Ascending aorta (tissue), 2 donors: Measurements from ENCODE around the gene GAB2. TPM values are rescaled to one million over a fixed set of nuclear protein-coding genes. Genes with fewer than 3 reads are reported as not detected.

ENCODE experiments used
- DNase-seq, 2 donors: peaks; one replicate each; pipeline ENCODE4 v3.0.0-alpha.2; 2019; ENCODE audit warnings: low spot score in 2 of 2
- H3K27ac ChIP-seq, 2 donors: fragments of 200-600 bp; sonication (generic); one replicate each; pipeline ENCODE4 v1.5.1; 2016 to 2017; ENCODE audit warnings: mild to moderate bottlenecking in 1 of 2
- H3K27me3 ChIP-seq: fragments of 200-600 bp; sonication (generic); one replicate; pipeline ENCODE4 v1.5.1; 2017
- H3K36me3 ChIP-seq, 2 donors: fragments of 200-600 bp; sonication (generic); one replicate each; pipeline ENCODE4 v1.5.1; 2016
- H3K4me1 ChIP-seq, 2 donors: fragments of 200-600 bp; sonication (generic); one replicate each; pipeline ENCODE4 v1.5.1; 2016 to 2017; ENCODE audit warnings: mild to moderate bottlenecking in 1 of 2
- H3K4me3 ChIP-seq, 2 donors: fragments of 200-600 bp; sonication (generic); one replicate each; pipeline ENCODE4 v1.5.1; 2016 to 2017; ENCODE audit warnings: mild to moderate bottlenecking in 1 of 2
- H3K9me3 ChIP-seq, 2 donors: fragments of 200-600 bp; sonication (generic); one replicate each; pipeline ENCODE4 v1.5.1; 2016
- intact Hi-C: fragments of 100-400 bp; cut with DNase I; formaldehyde crosslinking; loops from one replicate; pipeline ENCODE4 v1.15.1; 2023
- total RNA-seq: library from RNA; depleted of rRNA; stranded (reverse); fragments of >200 nt; gene quantifications from one replicate; pipeline ENCODE4 v1.1.0, GENCODE V29; 2016
- TF ChIP-seq, protein P1 (sequence below), 3 experiments: fragments of 200-600 bp in 2 of 3; fragments of 450-650 bp in 1 of 3; sonication (generic) in 2 of 3; IDR thresholded peaks; one replicate each; pipeline ENCODE4 v1.5.1; 2016 to 2019; ENCODE audit warnings: antibody characterized with exemption in 3 of 3, mild to moderate bottlenecking in 1 of 3, moderate library complexity in 1 of 3

The GAB2 gene
- total RNA-seq, 1 donor from 2014 or later = 21.6 TPM

GRCh38 chr11:78314762-78315161, 102.9 kb downstream of the GAB2 start:
- DNase-seq = no peak
- Histone ChIP-seq H3K36me3 (no peaks in the 10 kb centered on the region), H3K27ac (peak overlapping the region; percentile 51 to 58), H3K4me3 (no peak overlapping the region), H3K4me1 (peaks cover 15 to 58% of the 10 kb centered on the region in 2 donors), H3K9me3 (no peaks in the 10 kb centered on the region), H3K27me3 (no peaks in the 10 kb centered on the region)
- intact Hi-C loops = loop anchor here (5.0 kb wide), 3 partner anchors 47 to 263 kb away; no protein-coding TSS in a partner anchor
- TF ChIP-seq, protein P1, sequence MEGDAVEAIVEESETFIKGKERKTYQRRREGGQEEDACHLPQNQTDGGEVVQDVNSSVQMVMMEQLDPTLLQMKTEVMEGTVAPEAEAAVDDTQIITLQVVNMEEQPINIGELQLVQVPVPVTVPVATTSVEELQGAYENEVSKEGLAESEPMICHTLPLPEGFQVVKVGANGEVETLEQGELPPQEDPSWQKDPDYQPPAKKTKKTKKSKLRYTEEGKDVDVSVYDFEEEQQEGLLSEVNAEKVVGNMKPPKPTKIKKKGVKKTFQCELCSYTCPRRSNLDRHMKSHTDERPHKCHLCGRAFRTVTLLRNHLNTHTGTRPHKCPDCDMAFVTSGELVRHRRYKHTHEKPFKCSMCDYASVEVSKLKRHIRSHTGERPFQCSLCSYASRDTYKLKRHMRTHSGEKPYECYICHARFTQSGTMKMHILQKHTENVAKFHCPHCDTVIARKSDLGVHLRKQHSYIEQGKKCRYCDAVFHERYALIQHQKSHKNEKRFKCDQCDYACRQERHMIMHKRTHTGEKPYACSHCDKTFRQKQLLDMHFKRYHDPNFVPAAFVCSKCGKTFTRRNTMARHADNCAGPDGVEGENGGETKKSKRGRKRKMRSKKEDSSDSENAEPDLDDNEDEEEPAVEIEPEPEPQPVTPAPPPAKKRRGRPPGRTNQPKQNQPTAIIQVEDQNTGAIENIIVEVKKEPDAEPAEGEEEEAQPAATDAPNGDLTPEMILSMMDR (IDR thresholded peaks at IDR 0.05) = no peak

- Histone ChIP-seq H3K9me3 (no peaks in the 10 kb centered on the region), H3K4me3 (no peak overlapping the region), H3K4me1 (peaks cover 21 to 53% of the 10 kb centered on the region in 2 donors), H3K27ac (peak overlapping the region in 1 of 2 donors; percentile 60), H3K27me3 (no peaks in the 10 kb centered on the region), H3K36me3 (no peaks in the 10 kb centered on the region)
- no peak for DNase-seq
- TF ChIP-seq, protein P1 (IDR thresholded peaks at IDR 0.05) = no peak
- intact Hi-C loops = loop anchor here (2.0 to 5.0 kb wide), 4 partner anchors 47 to 263 kb away; partner anchors contain the start of gene GAB2
These were observed 103.7 kb downstream of the GAB2 start for GRCh38 chr11:78313898-78314297.

DNA sequence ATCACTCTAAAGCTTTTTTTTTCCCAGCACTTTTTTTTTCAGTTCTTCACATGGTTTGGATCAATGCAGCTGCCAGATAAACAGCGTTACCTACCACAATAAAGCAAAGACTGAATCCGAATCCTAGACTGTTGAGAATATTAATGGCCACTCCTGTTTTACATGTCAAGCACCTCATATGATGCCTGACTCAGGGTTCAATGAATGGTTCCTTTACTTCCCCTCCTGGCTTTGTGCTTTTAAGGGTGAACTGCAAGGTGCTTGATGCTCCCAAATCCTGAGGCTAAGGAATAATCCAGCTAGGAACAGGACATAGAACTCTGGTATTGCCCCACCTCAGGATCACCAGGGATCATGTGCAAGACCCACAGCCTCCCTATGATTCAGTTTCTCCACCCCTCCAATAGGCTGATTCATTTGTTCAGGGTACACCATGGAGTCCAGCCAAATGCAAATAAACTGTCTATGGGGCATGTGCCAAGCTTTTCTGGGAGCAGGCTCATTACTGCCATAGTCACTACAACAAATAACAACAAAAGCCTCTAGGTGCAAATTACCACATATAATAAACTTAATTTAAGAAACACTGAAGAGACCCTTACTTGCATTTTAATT, 104.3 kb downstream of the GAB2 start:
- peak; percentile 21 to 77 for DNase-seq
- Histone ChIP-seq H3K4me3 (no peak overlapping the region), H3K27ac (peak overlapping the region; percentile 45 to 79), H3K9me3 (no peaks in the 10 kb centered on the region), H3K36me3 (no peaks in the 10 kb centered on the region), H3K27me3 (no peaks in the 10 kb centered on the region), H3K4me1 (peaks cover 19 to 47% of the 10 kb centered on the region in 2 donors)
- TF ChIP-seq, protein P1 (IDR thresholded peaks at IDR 0.05) = no peak
- intact Hi-C loops = loop anchor here (2.0 to 5.0 kb wide), 4 partner anchors 46 to 264 kb away; partner anchors contain the start of gene GAB2

GRCh38 chr11:78312712-78313111, 104.9 kb downstream of the GAB2 start:
- intact Hi-C loops = loop anchor here (2.0 to 5.0 kb wide), 4 partner anchors 45 to 265 kb away; partner anchors contain the start of gene GAB2
- H3K4me1 ChIP-seq = peaks cover 18 to 43% of the 10 kb centered on the region in 2 donors
- TF ChIP-seq, protein P1 (IDR thresholded peaks at IDR 0.05) = no peak
- H3K27me3 ChIP-seq = no peaks in the 10 kb centered on the region
- no peaks in the 10 kb centered on the region for H3K9me3 ChIP-seq
- no peak overlapping the region for H3K4me3 ChIP-seq
- no peak for DNase-seq
- H3K27ac ChIP-seq = peak overlapping the region; percentile 45 to 79
- no peaks in the 10 kb centered on the region for H3K36me3 ChIP-seq

- intact Hi-C loops = loop anchor here (2.0 to 5.0 kb wide), 5 partner anchors 45 to 265 kb away; partner anchors contain the start of gene GAB2
- TF ChIP-seq, protein P1 (IDR thresholded peaks at IDR 0.05) = no peak
- H3K27ac ChIP-seq = peak overlapping the region; percentile 74 to 79
- no peaks in the 10 kb centered on the region for H3K36me3 ChIP-seq
- DNase-seq = no peak
- H3K4me3 ChIP-seq = no peak overlapping the region
- H3K4me1 ChIP-seq = peaks cover 18 to 43% of the 10 kb centered on the region in 2 donors
- H3K9me3 ChIP-seq = no peaks in the 10 kb centered on the region
- no peaks in the 10 kb centered on the region for H3K27me3 ChIP-seq
These were observed 105.8 kb downstream of the GAB2 start for GRCh38 chr11:78311702-78312371.
